OCI-LY3 (cell line): ENCODE measurements around the gene COTL1.

Source experiments
- H2AFZ ChIP-seq: fragments of 200-600, 300-600 bp; shearing (Covaris generic); 2 replicates; pipeline ENCODE4 v1.6.0; 2014; ENCODE audit warnings: antibody characterized with exemption, low read depth, low read length
- H3K27ac ChIP-seq: fragments of 200-600, 300-600 bp; sonication (generic); 2 replicates; pipeline ENCODE4 v1.5.1; 2014; ENCODE audit warnings: mild to moderate bottlenecking, low read length, moderate library complexity, mixed read lengths
- H3K27me3 ChIP-seq: fragments of 200-600, 300-600 bp; sonication (generic); 2 replicates; pipeline ENCODE4 v1.6.1; 2014; ENCODE audit warnings: low read depth, low read length, mixed read lengths
- H3K36me3 ChIP-seq: fragments of 200-600, 300-600 bp; sonication (generic); replicated peaks from 2 replicates; pipeline ENCODE3; 2014; ENCODE audit warnings: low read depth, low read length, mixed read lengths
- H3K4me1 ChIP-seq: fragments of 300-600, 200-600 bp; sonication (generic); 2 replicates; pipeline ENCODE4 v1.6.1; 2014; ENCODE audit warnings: low read length, mixed read lengths
- H3K4me2 ChIP-seq: fragments of 200-600, 300-600 bp; sonication (generic); 2 replicates; pipeline ENCODE4 v1.6.1; 2014; ENCODE audit warnings: low read length, mixed read lengths
- H3K4me3 ChIP-seq: fragments of 300-600, 200-600 bp; sonication (generic); 2 replicates; pipeline ENCODE4 v1.5.1; 2014; ENCODE audit warnings: antibody characterized with exemption, mild to moderate bottlenecking, low read length, moderate library complexity
- H3K79me2 ChIP-seq: fragments of 300-600, 200-600 bp; shearing (Covaris generic); 2 replicates; pipeline ENCODE4 v1.6.1; 2014; ENCODE audit warnings: mild to moderate bottlenecking, low read length, mixed read lengths
- H3K9ac ChIP-seq: fragments of 300-600, 200-600 bp; shearing (Covaris generic); 2 replicates; pipeline ENCODE4 v1.6.0; 2014; ENCODE audit warnings: mild to moderate bottlenecking, low read length, moderate library complexity
- H3K9me3 ChIP-seq: fragments of 200-600, 300-600 bp; shearing (Covaris generic); 2 replicates; pipeline ENCODE4 v1.6.1; 2014; ENCODE audit warnings: low read length, mixed read lengths; ENCODE audit not compliant: insufficient read depth
- H4K20me1 ChIP-seq: fragments of 200-600, 300-600 bp; sonication (generic); 2 replicates; pipeline ENCODE4 v1.6.1; 2016; ENCODE audit warnings: low read length, mixed read lengths; ENCODE audit not compliant: insufficient read depth
- EZH2phosphoT487 ChIP-seq: fragments of 200-600 bp; shearing (Covaris generic); IDR thresholded peaks from 2 replicates; pipeline ENCODE4 v1.6.1; 2018; ENCODE audit warnings: antibody characterized with exemption, mixed run types, low read depth
- TF ChIP-seq, protein P1 (sequence below): fragments of 200-600, 300-600 bp; sonication (generic); IDR thresholded peaks from 2 replicates; pipeline ENCODE4 v1.5.1; 2014; ENCODE audit warnings: antibody characterized with exemption, low read length, low read depth

Gene COTL1

DNA sequence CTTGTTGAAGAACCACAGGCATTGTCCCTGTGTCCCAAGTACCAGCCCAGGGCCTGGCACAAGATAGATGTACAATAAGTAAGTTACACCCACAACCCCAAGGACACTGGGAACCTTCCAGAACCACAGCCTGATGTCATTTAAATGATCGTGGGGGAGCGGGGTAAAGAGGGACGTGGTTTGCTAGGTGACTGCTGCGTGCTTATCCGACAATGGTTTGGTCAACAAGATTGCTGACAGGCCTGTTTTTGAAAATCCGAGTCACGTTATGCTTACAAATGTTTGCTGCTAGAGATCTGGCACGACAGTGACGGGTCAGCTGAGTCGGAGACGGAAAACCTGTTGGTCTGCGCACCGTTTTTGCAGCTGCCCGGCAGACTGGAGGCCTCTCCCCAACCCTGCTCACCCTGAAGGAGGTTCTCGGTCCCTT lies 22.8 kb downstream of the COTL1 start:
- Histone ChIP-seq H3K36me3 (peaks cover 66% of the 10 kb centered on the region), H3K9ac (peak overlapping the region; percentile 40; the same call in 1 of the 2 replicates), H3K4me3 (peak overlapping the region; percentile 55), H3K27me3 (no peaks in the 10 kb centered on the region), H3K79me2 (peaks cover 88% of the 10 kb centered on the region), H3K27ac (peak overlapping the region; percentile 73), H3K4me2 (peak overlapping the region; percentile 76), H4K20me1 (peaks cover 72% of the 10 kb centered on the region), H3K4me1 (peaks cover 71% of the 10 kb centered on the region), H2AFZ (no peak overlapping the region), H3K9me3 (no peaks in the 10 kb centered on the region)
- no peak for TF ChIP-seq EZH2phosphoT487
- TF ChIP-seq, protein P1, sequence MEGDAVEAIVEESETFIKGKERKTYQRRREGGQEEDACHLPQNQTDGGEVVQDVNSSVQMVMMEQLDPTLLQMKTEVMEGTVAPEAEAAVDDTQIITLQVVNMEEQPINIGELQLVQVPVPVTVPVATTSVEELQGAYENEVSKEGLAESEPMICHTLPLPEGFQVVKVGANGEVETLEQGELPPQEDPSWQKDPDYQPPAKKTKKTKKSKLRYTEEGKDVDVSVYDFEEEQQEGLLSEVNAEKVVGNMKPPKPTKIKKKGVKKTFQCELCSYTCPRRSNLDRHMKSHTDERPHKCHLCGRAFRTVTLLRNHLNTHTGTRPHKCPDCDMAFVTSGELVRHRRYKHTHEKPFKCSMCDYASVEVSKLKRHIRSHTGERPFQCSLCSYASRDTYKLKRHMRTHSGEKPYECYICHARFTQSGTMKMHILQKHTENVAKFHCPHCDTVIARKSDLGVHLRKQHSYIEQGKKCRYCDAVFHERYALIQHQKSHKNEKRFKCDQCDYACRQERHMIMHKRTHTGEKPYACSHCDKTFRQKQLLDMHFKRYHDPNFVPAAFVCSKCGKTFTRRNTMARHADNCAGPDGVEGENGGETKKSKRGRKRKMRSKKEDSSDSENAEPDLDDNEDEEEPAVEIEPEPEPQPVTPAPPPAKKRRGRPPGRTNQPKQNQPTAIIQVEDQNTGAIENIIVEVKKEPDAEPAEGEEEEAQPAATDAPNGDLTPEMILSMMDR: no peak

DNA sequence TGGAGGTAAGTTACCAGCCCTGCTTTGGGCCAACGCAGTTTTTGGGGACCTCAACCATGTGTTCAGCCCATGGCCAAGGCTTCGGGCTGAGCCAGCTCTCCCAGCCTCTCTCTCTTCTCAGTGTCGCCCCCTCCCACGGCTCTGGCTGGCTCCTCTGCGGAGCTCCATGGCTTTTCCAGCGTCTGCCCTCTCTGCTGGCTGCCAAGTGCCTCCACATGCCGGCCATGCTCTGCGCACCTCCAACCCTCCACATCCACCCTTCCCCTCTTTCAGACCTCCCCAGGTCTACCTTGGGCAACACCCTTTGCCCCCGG lies 23.2 kb downstream of the COTL1 start:
- H2AFZ ChIP-seq: no peak overlapping the region
- no peaks in the 10 kb centered on the region for H3K9me3 ChIP-seq
- peak overlapping the region; percentile 55 for H3K4me3 ChIP-seq
- H3K36me3 ChIP-seq: peaks cover 70% of the 10 kb centered on the region
- H3K27me3 ChIP-seq: no peaks in the 10 kb centered on the region
- H3K9ac ChIP-seq: peak overlapping the region; percentile 40; the same call in 1 of the 2 replicates
- peaks cover 68% of the 10 kb centered on the region for H3K4me1 ChIP-seq
- H4K20me1 ChIP-seq: peaks cover 76% of the 10 kb centered on the region
- H3K79me2 ChIP-seq: peaks cover 89% of the 10 kb centered on the region
- peak overlapping the region; percentile 73 for H3K27ac ChIP-seq
- TF ChIP-seq, protein P1: no peak
- H3K4me2 ChIP-seq: peak overlapping the region; percentile 76

DNA sequence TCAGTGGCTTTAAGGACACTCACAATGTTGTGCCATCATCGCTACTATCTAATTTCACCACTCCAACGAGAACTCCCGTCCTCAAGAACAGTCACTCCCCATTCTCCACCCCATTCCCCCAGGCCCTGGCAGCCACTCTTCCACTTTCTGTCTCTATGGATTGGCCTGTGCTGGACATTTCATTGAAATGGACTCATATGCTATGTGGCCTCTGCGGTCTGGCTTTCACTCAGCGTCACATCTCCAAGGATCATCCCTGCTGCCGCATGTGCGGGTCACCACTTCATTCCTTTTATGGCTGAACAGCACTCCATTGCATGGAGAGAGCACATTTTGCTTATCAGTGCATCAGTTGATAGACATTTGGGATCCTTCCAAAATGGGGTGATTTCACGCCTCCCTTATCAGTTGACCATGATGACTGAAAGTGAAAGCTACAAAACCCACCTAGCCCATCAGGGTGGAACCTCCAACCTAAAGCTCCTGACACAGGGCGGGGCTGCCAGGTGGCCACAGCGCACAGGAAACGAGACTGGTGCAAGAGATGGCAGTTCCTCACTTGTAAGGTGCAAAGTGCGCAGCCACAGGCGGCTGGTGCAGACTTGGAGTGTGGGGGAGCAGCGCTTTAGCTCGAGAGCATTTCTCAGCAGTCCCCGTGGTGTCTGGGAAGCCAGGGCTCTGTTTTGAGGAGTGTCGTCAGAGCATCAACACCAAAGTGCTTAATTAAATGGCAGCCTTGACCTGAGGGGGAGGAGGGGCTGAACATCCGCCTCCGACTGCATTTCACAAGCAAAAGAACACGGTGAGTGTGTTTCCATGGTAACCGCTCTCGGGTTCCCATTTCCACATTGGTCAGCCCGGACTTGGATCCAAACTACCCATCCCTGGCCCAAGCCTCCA lies 23.8 kb downstream of the COTL1 start:
- peak overlapping the region; percentile 76 for H3K4me2 ChIP-seq
- peak overlapping the region; percentile 73 for H3K27ac ChIP-seq
- peaks cover 82% of the 10 kb centered on the region for H4K20me1 ChIP-seq
- peaks cover 89% of the 10 kb centered on the region for H3K79me2 ChIP-seq
- no peak overlapping the region for H2AFZ ChIP-seq
- H3K9me3 ChIP-seq: no peaks in the 10 kb centered on the region
- H3K27me3 ChIP-seq: no peaks in the 10 kb centered on the region
- TF ChIP-seq EZH2phosphoT487: no peak
- H3K36me3 ChIP-seq: peaks cover 73% of the 10 kb centered on the region
- H3K4me3 ChIP-seq: peak overlapping the region; percentile 55
- peaks cover 61% of the 10 kb centered on the region for H3K4me1 ChIP-seq
- peak overlapping the region; percentile 40; the same call in 1 of the 2 replicates for H3K9ac ChIP-seq

DNA sequence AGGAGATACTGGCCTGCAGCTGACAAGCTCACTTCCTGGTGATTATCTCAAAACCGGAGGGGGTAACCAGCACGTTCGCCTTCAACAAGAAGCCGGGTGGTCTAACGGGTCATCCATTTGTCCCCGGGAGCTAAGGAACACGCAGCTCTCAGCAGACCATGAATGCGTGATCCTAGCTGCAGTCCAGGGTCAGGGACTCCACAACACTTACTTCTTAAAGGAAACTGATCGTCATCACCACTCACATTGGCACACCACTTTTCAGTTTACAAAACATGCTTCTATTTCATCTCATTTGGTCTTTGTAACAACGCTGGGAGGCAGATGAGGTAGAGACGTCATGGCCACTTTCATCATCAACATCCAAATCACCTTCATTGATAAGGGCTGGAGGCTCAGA lies 25.2 kb downstream of the COTL1 start:
- Histone ChIP-seq H3K4me1 (peaks cover 49% of the 10 kb centered on the region), H3K9ac (no peak overlapping the region), H3K4me3 (no peak overlapping the region), H3K27ac (no peak overlapping the region), H3K27me3 (no peaks in the 10 kb centered on the region), H3K9me3 (no peaks in the 10 kb centered on the region), H4K20me1 (peaks cover 77% of the 10 kb centered on the region), H2AFZ (no peak overlapping the region), H3K79me2 (peaks cover 84% of the 10 kb centered on the region), H3K36me3 (peaks cover 69% of the 10 kb centered on the region), H3K4me2 (no peak overlapping the region)
- TF ChIP-seq, protein P1: no peak
- no peak for TF ChIP-seq EZH2phosphoT487
